ENCODE measurements around the gene TDRD3.
"Not testable (repeated sequence)": the region's sequence is repeated elsewhere in the genome, so short reads cannot be mapped to it uniquely, and the experiment has no call there.

Gene TDRD3

DNA sequence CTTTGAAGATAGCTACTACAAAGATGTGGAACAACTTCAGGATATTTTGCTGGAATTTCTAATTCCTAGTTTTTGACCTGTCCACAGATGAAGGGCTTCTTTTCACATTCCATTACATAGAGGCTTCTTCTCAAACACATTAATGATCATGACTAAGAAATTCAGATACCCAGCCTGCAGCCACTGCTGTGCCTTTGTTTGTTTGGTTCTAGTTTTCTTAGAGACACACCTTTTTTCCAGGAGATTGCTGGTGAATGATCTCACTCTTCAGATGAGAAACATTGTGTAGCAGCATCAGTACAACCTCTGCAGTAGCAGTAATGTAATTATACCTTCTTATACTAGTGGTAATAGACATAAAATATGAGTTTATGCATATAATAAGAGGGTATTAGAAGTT, 5.0 kb downstream of the TDRD3 start:
- Histone ChIP-seq H3K36me3 (ENCODE audit: control insufficient read depth, insufficient read depth, low read length, severe bottlenecking) (no peaks in the 10 kb centered on the region), H3K9ac (ENCODE audit: low read length) (no peak overlapping the region), H3K9me3 (ENCODE audit: control insufficient read depth, low read length) (no peaks in the 10 kb centered on the region), H3K4me3 (ENCODE audit: low read length) (no peak overlapping the region), H3K4me1 (ENCODE audit: control insufficient read depth, insufficient read depth, low read length) (peaks cover 14% of the 10 kb centered on the region), H3K27me3 (replicated peaks; ENCODE audit: control insufficient read depth, insufficient read depth, low read length) (no peaks in the 10 kb centered on the region)
- DNase-seq (ENCODE audit: low read depth): no peak

DNA sequence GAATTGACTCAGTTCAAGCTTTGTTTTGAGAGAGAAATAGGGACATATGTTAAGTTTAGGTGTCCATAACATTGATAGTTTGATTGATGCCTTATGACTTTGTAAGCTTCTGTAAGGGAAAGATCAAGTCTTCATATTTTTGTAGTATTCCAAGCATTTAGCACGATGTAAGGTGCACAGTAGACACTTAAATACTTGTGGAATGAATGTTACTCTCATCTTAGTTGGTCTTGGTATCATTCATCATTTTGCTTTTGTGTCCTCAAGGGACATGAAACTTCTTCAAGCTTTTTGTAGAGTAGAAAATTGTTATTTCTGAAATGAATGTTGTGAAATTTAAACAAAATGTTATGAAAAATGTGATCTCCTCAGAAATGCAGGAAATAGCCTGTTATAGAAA, 10.1 kb downstream of the TDRD3 start:
- no peaks in the 10 kb centered on the region for H3K9me3 ChIP-seq (ENCODE audit: control insufficient read depth, low read length)
- no peaks in the 10 kb centered on the region for H3K27me3 ChIP-seq (replicated peaks; ENCODE audit: control insufficient read depth, insufficient read depth, low read length)
- no peak for DNase-seq (ENCODE audit: low read depth)
- no peak overlapping the region for H3K4me3 ChIP-seq (ENCODE audit: low read length)
- H3K36me3 ChIP-seq (ENCODE audit: control insufficient read depth, insufficient read depth, low read length, severe bottlenecking): no peaks in the 10 kb centered on the region
- H3K9ac ChIP-seq (ENCODE audit: low read length): no peak overlapping the region
- H3K4me1 ChIP-seq (ENCODE audit: control insufficient read depth, insufficient read depth, low read length): peaks cover 27% of the 10 kb centered on the region

DNA sequence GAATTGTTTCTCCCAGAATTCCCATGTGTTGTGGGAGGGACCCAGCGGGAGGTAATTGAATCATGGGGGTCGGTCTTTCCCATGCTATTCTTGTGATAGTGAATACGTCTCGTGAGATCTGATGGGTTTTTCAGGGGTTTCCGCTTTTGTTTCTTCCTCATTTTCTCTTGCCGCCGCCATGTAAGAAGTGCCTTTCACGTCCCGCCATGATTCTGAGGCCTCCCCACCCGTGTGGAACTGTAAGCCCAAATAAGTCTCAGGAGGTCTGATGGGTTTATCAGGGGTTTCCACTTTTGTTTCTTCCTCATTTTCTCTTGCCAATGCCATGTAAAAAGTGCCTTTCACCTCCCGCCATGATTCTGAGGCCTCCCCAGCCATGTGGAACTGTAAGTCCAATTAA, 10.8 kb downstream of the TDRD3 start:
- H3K4me1 ChIP-seq (ENCODE audit: control insufficient read depth, insufficient read depth, low read length): peaks cover 33% of the 10 kb centered on the region
- H3K27me3 ChIP-seq (replicated peaks; ENCODE audit: control insufficient read depth, insufficient read depth, low read length); DNase-seq (ENCODE audit: low read depth); H3K4me3 ChIP-seq (ENCODE audit: low read length); H3K9ac ChIP-seq (ENCODE audit: low read length); H3K36me3 ChIP-seq (ENCODE audit: control insufficient read depth, insufficient read depth, low read length, severe bottlenecking); H3K9me3 ChIP-seq (ENCODE audit: control insufficient read depth, low read length): not testable (repeated sequence)

DNA sequence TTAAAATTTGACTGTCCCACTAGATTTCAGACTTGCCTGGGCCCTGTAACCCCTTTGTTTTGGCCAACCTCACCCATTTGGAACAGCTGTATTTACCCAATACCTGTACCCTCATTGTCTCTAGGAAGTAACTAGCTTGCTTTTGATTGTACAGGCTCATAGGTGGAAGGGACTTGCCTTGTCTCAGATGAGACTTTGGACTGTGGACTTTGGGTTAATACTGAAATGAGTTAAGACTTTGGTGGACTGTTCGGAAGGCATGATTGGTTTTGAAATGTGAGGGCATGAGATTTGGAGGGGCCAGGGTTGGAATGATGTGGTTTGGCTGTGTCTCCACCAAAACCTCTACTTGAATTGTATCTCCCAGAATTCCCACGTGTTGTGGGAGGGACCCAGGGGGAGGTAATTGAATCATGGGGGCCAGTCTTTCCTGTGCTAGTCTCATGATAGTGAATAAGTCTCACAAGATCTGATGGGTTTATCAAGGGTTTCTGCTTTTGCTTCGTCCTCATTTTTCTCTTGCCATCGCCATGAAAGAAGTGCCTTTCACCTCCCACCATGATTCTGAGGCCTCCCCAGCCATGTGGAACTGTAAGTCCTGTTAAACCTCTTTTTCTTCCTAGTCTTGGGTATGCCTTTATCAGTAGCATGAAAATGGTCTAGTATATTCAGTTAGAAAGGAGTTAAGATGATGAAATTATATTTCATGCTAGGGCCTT, 12.7 kb downstream of the TDRD3 start:
- H3K4me1 ChIP-seq (ENCODE audit: control insufficient read depth, insufficient read depth, low read length): peaks cover 33% of the 10 kb centered on the region
- not testable (repeated sequence) for H3K4me3 ChIP-seq (ENCODE audit: low read length); H3K9me3 ChIP-seq (ENCODE audit: control insufficient read depth, low read length); H3K9ac ChIP-seq (ENCODE audit: low read length); H3K27me3 ChIP-seq (replicated peaks; ENCODE audit: control insufficient read depth, insufficient read depth, low read length); DNase-seq (ENCODE audit: low read depth); H3K36me3 ChIP-seq (ENCODE audit: control insufficient read depth, insufficient read depth, low read length, severe bottlenecking)

DNA sequence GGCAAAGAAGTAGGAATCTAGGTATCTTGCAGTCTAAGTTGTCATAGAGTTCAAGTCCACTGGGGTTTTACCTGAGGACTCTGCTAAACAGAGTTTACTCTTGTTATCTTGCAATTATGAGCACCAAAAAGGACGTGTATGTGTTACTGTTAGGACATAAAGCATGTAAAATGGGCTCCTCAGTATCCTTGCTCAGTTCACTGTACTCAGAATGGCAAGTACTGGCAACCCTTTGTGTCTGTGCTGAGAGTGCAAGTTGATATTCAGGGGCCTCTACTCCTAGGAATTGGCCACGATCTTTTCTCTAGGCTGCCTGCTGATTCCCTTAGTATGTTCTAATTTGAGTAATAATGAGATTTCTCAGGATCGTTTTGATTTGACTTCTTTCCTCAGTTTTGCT, 13.3 kb downstream of the TDRD3 start:
- Histone ChIP-seq H3K36me3 (ENCODE audit: control insufficient read depth, insufficient read depth, low read length, severe bottlenecking) (no peaks in the 10 kb centered on the region), H3K9me3 (ENCODE audit: control insufficient read depth, low read length) (no peaks in the 10 kb centered on the region), H3K9ac (ENCODE audit: low read length) (no peak overlapping the region), H3K4me1 (ENCODE audit: control insufficient read depth, insufficient read depth, low read length) (peaks cover 33% of the 10 kb centered on the region), H3K27me3 (replicated peaks; ENCODE audit: control insufficient read depth, insufficient read depth, low read length) (no peaks in the 10 kb centered on the region), H3K4me3 (ENCODE audit: low read length) (no peak overlapping the region)
- no peak for DNase-seq (ENCODE audit: low read depth)

DNA sequence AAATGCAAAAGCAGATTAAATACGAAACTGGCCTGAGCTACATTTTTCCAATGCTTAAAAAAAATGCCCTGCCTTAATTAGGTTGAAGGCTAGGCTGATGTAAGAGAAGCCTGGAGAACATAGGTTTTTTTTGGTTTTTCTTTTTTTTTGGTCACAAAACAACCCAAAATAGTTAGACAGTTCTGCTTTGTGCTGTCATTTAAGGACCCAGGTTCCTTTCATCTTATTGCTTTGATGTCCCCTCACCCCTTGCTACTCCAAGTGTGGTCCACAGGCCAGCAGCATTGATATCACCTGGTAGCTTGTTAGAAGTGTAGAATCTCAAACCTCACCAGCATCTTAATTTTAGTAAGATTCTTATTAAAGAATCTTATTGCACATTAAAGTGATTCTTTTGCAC, 14.4 kb downstream of the TDRD3 start:
- Histone ChIP-seq H3K36me3 (ENCODE audit: control insufficient read depth, insufficient read depth, low read length, severe bottlenecking) (no peaks in the 10 kb centered on the region), H3K27me3 (replicated peaks; ENCODE audit: control insufficient read depth, insufficient read depth, low read length) (no peaks in the 10 kb centered on the region), H3K9ac (ENCODE audit: low read length) (peak overlapping the region; percentile 47), H3K4me1 (ENCODE audit: control insufficient read depth, insufficient read depth, low read length) (peaks cover 33% of the 10 kb centered on the region), H3K4me3 (ENCODE audit: low read length) (peak overlapping the region; percentile 34), H3K9me3 (ENCODE audit: control insufficient read depth, low read length) (no peaks in the 10 kb centered on the region)
- peak; percentile 31 for DNase-seq (ENCODE audit: low read depth)

DNA sequence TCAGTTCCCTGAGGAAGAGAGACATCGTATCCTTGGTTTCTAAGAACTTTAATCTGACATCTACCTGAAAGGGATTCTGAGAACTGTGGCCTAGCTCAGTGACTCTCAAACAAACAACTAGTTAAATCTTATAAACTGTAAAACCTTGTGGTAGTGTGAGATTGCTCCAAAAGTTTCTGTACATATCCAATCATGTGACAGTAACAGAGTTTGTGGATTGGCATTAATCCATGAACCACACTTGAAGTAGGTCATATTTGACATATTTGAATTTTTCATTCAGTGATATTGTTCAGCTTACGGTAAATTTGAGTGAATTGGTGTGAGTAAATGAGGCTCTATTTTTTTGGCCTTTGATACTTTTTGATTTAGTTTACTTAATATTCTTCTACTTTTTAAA, 15.0 kb downstream of the TDRD3 start:
- Histone ChIP-seq H3K4me3 (ENCODE audit: low read length) (no peak overlapping the region), H3K9me3 (ENCODE audit: control insufficient read depth, low read length) (no peaks in the 10 kb centered on the region), H3K9ac (ENCODE audit: low read length) (no peak overlapping the region), H3K27me3 (replicated peaks; ENCODE audit: control insufficient read depth, insufficient read depth, low read length) (no peaks in the 10 kb centered on the region), H3K36me3 (ENCODE audit: control insufficient read depth, insufficient read depth, low read length, severe bottlenecking) (no peaks in the 10 kb centered on the region), H3K4me1 (ENCODE audit: control insufficient read depth, insufficient read depth, low read length) (peaks cover 31% of the 10 kb centered on the region)
- DNase-seq (ENCODE audit: low read depth): no peak

DNA sequence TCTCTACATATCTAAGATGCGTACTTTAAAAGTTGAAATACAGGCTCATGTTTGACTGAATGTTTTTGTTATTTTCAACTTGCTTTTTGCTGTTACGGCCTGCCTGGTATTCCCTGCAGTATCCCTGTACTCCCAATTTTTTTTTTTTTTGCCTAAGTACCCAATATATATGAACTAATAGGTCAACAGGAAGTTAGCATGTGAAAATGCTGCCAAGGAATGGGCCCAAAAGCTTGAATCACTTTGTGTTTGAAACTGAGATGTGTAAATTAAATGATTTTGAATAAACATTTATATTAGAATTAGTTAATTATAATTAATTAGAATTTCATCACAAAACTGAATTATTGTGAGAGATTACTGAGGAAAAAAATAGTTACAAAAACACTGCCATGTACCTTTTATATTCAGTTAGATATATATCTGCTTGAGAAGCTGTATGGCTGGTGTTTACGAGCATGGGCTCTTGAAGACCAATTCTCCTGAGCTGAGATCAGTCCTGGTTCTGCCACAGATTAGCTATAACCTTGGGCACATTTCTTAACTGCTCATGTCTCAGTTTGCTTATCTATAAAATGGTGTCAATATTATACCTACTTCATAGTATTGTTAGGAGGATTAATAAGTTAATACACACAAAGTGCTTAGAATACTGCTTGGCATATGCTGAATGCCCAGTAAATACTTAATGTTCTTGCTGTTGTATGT, 16.0 kb downstream of the TDRD3 start:
- Histone ChIP-seq H3K9me3 (ENCODE audit: control insufficient read depth, low read length) (no peaks in the 10 kb centered on the region), H3K4me3 (ENCODE audit: low read length) (no peak overlapping the region), H3K4me1 (ENCODE audit: control insufficient read depth, insufficient read depth, low read length) (peaks cover 23% of the 10 kb centered on the region), H3K36me3 (ENCODE audit: control insufficient read depth, insufficient read depth, low read length, severe bottlenecking) (no peaks in the 10 kb centered on the region), H3K9ac (ENCODE audit: low read length) (no peak overlapping the region), H3K27me3 (replicated peaks; ENCODE audit: control insufficient read depth, insufficient read depth, low read length) (no peaks in the 10 kb centered on the region)
- no peak for DNase-seq (ENCODE audit: low read depth)

DNA sequence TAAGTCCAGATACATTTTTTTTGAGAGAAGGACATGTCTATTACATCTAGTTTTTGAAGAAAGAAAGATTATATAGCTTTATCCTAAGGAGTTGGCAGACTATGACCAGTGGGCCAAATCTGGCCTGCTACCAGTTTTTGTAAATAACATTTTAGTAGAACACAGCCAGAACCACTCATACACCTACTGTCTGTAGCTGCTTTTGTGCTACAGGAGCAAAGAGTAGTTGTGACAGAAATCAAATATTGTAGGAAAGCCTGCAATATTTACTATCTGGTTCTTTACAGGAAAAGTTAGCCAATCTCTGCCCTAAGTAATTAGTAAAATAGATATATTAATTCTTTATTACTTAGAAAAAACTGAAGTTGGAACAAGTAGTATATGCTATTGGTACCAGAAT, 17.2 kb downstream of the TDRD3 start:
- H3K36me3 ChIP-seq (ENCODE audit: control insufficient read depth, insufficient read depth, low read length, severe bottlenecking): no peaks in the 10 kb centered on the region
- H3K9me3 ChIP-seq (ENCODE audit: control insufficient read depth, low read length): no peaks in the 10 kb centered on the region
- DNase-seq (ENCODE audit: low read depth): no peak
- H3K4me3 ChIP-seq (ENCODE audit: low read length): no peak overlapping the region
- no peak overlapping the region for H3K9ac ChIP-seq (ENCODE audit: low read length)
- peaks cover 23% of the 10 kb centered on the region for H3K4me1 ChIP-seq (ENCODE audit: control insufficient read depth, insufficient read depth, low read length)
- no peaks in the 10 kb centered on the region for H3K27me3 ChIP-seq (replicated peaks; ENCODE audit: control insufficient read depth, insufficient read depth, low read length)

DNA sequence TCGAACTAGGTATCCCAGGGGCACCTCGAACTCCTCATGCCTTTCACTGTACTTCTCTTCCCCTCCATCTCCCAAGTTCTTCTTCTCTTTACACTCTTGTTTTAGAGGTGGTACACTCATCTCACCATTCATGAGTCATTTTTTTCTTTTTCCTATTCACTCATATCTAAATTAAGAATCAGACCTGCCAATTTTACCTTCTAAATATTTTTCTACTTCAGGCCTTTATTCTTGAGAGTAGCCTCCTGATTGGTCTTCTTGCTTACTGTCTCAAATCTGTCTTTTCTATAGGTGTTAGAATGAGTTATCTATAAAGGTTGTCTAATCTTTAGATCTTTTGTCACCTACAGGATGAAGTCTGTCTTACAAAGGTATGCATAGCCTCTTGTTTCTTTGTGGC, 20.7 kb downstream of the TDRD3 start:
- H3K4me1 ChIP-seq (ENCODE audit: control insufficient read depth, insufficient read depth, low read length): no peaks in the 10 kb centered on the region
- H3K27me3 ChIP-seq (replicated peaks; ENCODE audit: control insufficient read depth, insufficient read depth, low read length): no peaks in the 10 kb centered on the region
- no peak overlapping the region for H3K9ac ChIP-seq (ENCODE audit: low read length)
- no peak overlapping the region for H3K4me3 ChIP-seq (ENCODE audit: low read length)
- no peaks in the 10 kb centered on the region for H3K9me3 ChIP-seq (ENCODE audit: control insufficient read depth, low read length)
- H3K36me3 ChIP-seq (ENCODE audit: control insufficient read depth, insufficient read depth, low read length, severe bottlenecking): no peaks in the 10 kb centered on the region
- no peak for DNase-seq (ENCODE audit: low read depth)

DNA sequence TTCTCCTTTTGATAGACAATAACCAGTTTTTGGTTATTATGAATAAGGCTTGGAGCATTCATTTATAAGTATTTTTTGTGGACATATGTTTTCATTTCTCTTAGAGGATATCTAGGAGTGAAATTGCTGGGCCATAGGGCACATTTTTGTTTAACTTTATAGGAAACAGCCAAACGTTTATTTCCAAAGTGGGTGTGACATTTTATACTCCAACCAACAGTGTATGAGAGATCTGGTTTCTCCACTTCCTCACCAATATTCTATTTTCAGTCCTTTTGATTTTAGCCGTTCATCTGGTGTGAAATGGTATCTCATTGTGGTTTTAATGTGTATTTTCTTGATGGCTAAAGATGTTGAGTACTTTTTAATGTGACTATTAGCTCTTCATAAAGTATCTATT, 21.9 kb downstream of the TDRD3 start:
- no peak for DNase-seq (ENCODE audit: low read depth)
- Histone ChIP-seq H3K36me3 (ENCODE audit: control insufficient read depth, insufficient read depth, low read length, severe bottlenecking) (no peaks in the 10 kb centered on the region), H3K9ac (ENCODE audit: low read length) (no peak overlapping the region)

DNA sequence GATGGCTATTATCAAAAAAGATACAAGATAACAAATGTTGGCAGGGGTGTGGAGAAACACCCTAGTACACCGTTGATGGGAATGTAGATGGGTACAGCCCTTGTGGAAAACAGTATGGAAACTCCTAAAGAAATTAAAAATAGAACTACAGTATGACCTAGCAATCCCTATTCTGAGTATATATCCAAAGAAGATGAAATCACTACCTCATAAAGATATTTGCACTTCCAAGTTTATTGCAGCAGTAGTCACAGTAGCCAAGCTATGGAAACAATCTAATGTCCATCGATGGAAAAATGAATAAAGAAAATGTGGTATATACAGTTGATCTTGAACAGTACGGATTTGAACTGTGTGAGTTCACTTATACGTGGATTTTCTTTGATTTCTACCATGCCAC, 28.3 kb downstream of the TDRD3 start:
- Histone ChIP-seq H3K9me3 (ENCODE audit: control insufficient read depth, low read length) (no peaks in the 10 kb centered on the region), H3K4me3 (ENCODE audit: low read length) (no peak overlapping the region), H3K9ac (ENCODE audit: low read length) (no peak overlapping the region), H3K36me3 (ENCODE audit: control insufficient read depth, insufficient read depth, low read length, severe bottlenecking) (no peaks in the 10 kb centered on the region), H3K4me1 (ENCODE audit: control insufficient read depth, insufficient read depth, low read length) (no peaks in the 10 kb centered on the region), H3K27me3 (replicated peaks; ENCODE audit: control insufficient read depth, insufficient read depth, low read length) (no peaks in the 10 kb centered on the region)
- no peak for DNase-seq (ENCODE audit: low read depth)

More for the DNA sequence above, 21.9 kb downstream of the TDRD3 start:
- Histone ChIP-seq H3K4me3 (ENCODE audit: low read length) (no peak overlapping the region), H3K4me1 (ENCODE audit: control insufficient read depth, insufficient read depth, low read length) (no peaks in the 10 kb centered on the region), H3K27me3 (replicated peaks; ENCODE audit: control insufficient read depth, insufficient read depth, low read length) (no peaks in the 10 kb centered on the region), H3K9me3 (ENCODE audit: control insufficient read depth, low read length) (no peaks in the 10 kb centered on the region)
